ENCODE measurements around the gene ZBTB20.

- TF ChIP-seq PATZ1 (CRISPR knock-in tag; IDR thresholded peaks at IDR 0.05; ENCODE audit: borderline replicate concordance) (no peak), GLIS3 (CRISPR knock-in tag; IDR thresholded peaks at IDR 0.05) (no peak), PPARA (CRISPR knock-in tag; IDR thresholded peaks at IDR 0.05; ENCODE audit: borderline replicate concordance) (no peak), ZFP30 (CRISPR knock-in tag; IDR thresholded peaks at IDR 0.05) (no peak), ARNTL (CRISPR knock-in tag; IDR thresholded peaks at IDR 0.05; ENCODE audit: borderline replicate concordance, low read depth) (no peak), POU6F1 (CRISPR knock-in tag; IDR thresholded peaks at IDR 0.05; ENCODE audit: borderline replicate concordance, low read depth) (no peak), ZNF8 (CRISPR knock-in tag; IDR thresholded peaks at IDR 0.05) (no peak), ZNF70 (CRISPR knock-in tag; IDR thresholded peaks at IDR 0.05) (no peak), CSDC2 (CRISPR knock-in tag; IDR thresholded peaks at IDR 0.05) (no peak), CSRNP3 (CRISPR knock-in tag; IDR thresholded peaks at IDR 0.05) (no peak), TOX (CRISPR knock-in tag; IDR thresholded peaks at IDR 0.05; ENCODE audit: borderline replicate concordance) (no peak), CREB5 (CRISPR knock-in tag; IDR thresholded peaks at IDR 0.05; ENCODE audit: low read depth) (no peak), ESRRG (CRISPR knock-in tag; IDR thresholded peaks at IDR 0.05) (no peak), SNAI2 (CRISPR knock-in tag; IDR thresholded peaks at IDR 0.05) (no peak)
Measured at GRCh38 chr3:114642951-114643741, 503.9 kb downstream of the ZBTB20 start.

All from SK-N-SH treated with all-trans-retinoic acid at 6 μM for 48 hours (cell line).